CD8-positive, alpha-beta memory T cell (primary cell): ENCODE results near the gene PCDHGA4. TPM values are rescaled to one million over a fixed set of nuclear protein-coding genes. Genes with fewer than 3 reads are reported as not detected.

Experiments used
- CTCF ChIA-PET: fragments of 350-600 bp; sonication (Branson Sonifier 250); formaldehyde crosslinking; loops from one replicate; lab custom pipeline; 2021; ENCODE audit warnings: antibody characterized with exemption; lab: Charles Lee
- POLR2A ChIA-PET: fragments of 350-600 bp; sonication (Branson Sonifier 250); formaldehyde crosslinking; loops from one replicate; lab custom pipeline; 2021; ENCODE audit warnings: antibody characterized with exemption; lab: Charles Lee
- DNase-seq, 5 donors: peaks; one replicate each; pipeline versions ENCODE4 v3.0.0 to v3.0.0-alpha.2; 2020 to 2022; ENCODE audit warnings: mixed read lengths in 1 of 5
- H3K27ac ChIP-seq: one replicate; pipeline ENCODE4 v1.7.0; 2013; ENCODE audit warnings: low read depth, mild to moderate bottlenecking, low read length, moderate library complexity
- H3K27me3 ChIP-seq: 2 replicates; pipeline ENCODE4 v1.7.0; 2013; ENCODE audit warnings: low read length, mild to moderate bottlenecking; ENCODE audit not compliant: insufficient read depth, poor library complexity, severe bottlenecking
- H3K36me3 ChIP-seq: 2 replicates; pipeline ENCODE4 v1.7.0; 2013; ENCODE audit warnings: mild to moderate bottlenecking, low read length, moderate library complexity; ENCODE audit not compliant: insufficient read depth
- H3K4me1 ChIP-seq: 2 replicates; pipeline ENCODE4 v1.7.0; 2013; ENCODE audit warnings: mild to moderate bottlenecking, low read length, moderate library complexity; ENCODE audit not compliant: insufficient read depth
- H3K4me3 ChIP-seq: 2 replicates; pipeline ENCODE4 v1.7.0; 2013; ENCODE audit warnings: mild to moderate bottlenecking, low read length
- H3K9me3 ChIP-seq: 2 replicates; pipeline ENCODE4 v1.7.0; 2013; ENCODE audit warnings: mild to moderate bottlenecking, low read length
- H3K27ac Mint-ChIP-seq, 8 donors: one replicate each; pipeline ENCODE4 v1.8.0; 2020 to 2021; ENCODE audit warnings: mixed read lengths in 8 of 8, mild to moderate bottlenecking in 6 of 8, inconsistent platforms in 3 of 8, moderate library complexity in 3 of 8
- H3K27me3 Mint-ChIP-seq, 2 donors: one replicate each; pipeline ENCODE4 v1.8.0; 2020 to 2021; ENCODE audit warnings: mixed read lengths in 2 of 2, mild to moderate bottlenecking in 1 of 2, moderate library complexity in 1 of 2
- H3K36me3 Mint-ChIP-seq, 3 donors: one replicate each; pipeline ENCODE4 v1.8.0; 2020 to 2021; ENCODE audit warnings: mixed read lengths in 3 of 3, inconsistent platforms in 1 of 3, mild to moderate bottlenecking in 1 of 3
- H3K4me1 Mint-ChIP-seq, 3 donors: one replicate each; pipeline ENCODE4 v1.8.0; 2020 to 2021; ENCODE audit warnings: mixed read lengths in 3 of 3, inconsistent platforms in 1 of 3, mild to moderate bottlenecking in 1 of 3
- H3K4me3 Mint-ChIP-seq, 7 donors: one replicate each; pipeline ENCODE4 v1.8.0; 2020 to 2021; ENCODE audit warnings: mixed read lengths in 7 of 7, mild to moderate bottlenecking in 6 of 7, moderate library complexity in 4 of 7, inconsistent platforms in 2 of 7
- H3K9me3 Mint-ChIP-seq, 5 donors: one replicate each; pipeline ENCODE4 v1.8.0; 2020 to 2022; ENCODE audit warnings: mixed read lengths in 5 of 5, mild to moderate bottlenecking in 3 of 5, moderate library complexity in 2 of 5, inconsistent platforms in 1 of 5
- polyA plus RNA-seq: library from polyadenylated mRNA; unstranded; fragments of 300-500 nt; fragmentation: Illumina TruSeq; gene quantifications from one replicate; pipeline ENCODE4 v1.2.3, GENCODE V29; 2021
- total RNA-seq, 2 experiments: library from RNA; stranded (reverse); gene quantifications; one replicate each; pipeline ENCODE4 v1.2.3, GENCODE V29; 2021

The PCDHGA4 gene
- total and polyA plus RNA-seq, 3 experiments from 2014 or later: 0.09 to 0.16 TPM; not detected in 1

- Mint-ChIP-seq H3K4me1 (no peaks in the 10 kb centered on the region), H3K27ac (no peak overlapping the region), H3K36me3 (peaks cover 0 to 5% (median 3%) of the 10 kb centered on the region in 3 donors), H3K27me3 (peaks cover 57 to 62% of the 10 kb centered on the region in 2 donors), H3K4me3 (peak overlapping the region in 1 of 7 donors; percentile 54), H3K9me3 (peaks cover 14 to 56% (median 53%) of the 10 kb centered on the region in 5 donors)
- no peak for DNase-seq
- Histone ChIP-seq H3K4me1 (no peaks in the 10 kb centered on the region), H3K4me3 (no peak overlapping the region), H3K36me3 (no peaks in the 10 kb centered on the region), H3K27me3 (peaks cover 18% of the 10 kb centered on the region), H3K27ac (no peak overlapping the region), H3K9me3 (no peaks in the 10 kb centered on the region)
- CTCF ChIA-PET: no interaction called here
- POLR2A ChIA-PET: no interaction called here
These were observed 44.9 kb downstream of the PCDHGA4 start for GRCh38 chr5:141399555-141400258.

DNA sequence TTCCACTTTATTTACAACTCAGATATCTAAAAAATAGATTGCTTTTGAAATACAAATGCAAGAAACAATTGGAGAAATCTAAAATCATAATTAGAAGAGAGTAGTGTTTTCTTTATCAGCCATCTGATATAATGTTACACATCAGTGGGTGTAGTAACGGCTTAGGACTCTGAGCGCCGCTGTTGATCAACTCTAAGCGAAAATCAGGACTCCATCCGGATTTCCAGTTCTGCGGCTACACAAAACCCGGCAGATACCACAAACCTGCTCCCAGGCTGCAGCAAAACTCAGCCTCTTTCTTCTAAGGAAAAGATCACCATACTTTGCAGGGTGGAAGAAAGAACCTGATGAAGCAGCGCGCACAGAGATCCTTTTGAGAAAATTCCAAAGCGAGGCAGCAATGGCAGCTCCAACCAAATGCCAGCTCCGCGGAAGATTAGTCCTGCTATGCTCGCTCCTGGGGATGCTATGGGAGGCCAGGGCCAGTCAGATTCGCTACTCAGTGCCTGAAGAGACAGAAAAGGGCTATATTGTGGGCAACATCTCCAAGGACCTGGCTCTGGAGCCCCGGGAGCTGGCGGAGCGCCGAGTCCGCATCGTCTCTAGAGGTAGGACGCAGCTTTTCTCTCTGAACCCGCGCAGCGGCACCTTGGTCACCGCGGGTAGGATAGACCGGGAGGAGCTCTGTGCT, 47.9 kb downstream of the PCDHGA4 start, which contains the start of gene PCDHGA9:
Gene PCDHGA9, plus strand, starts transcription at position 226 of the 691 bp plus-strand sequence. Its CDS starts 175 bp downstream, at position 401.
- Mint-ChIP-seq H3K4me3 (peak within 1 kb of the TSS in 5 of 7 donors; percentile 50 to 82 (median 60)), H3K27ac (no peak within 1 kb of the TSS), H3K4me1 (no peaks in the 10 kb centered on the region), H3K36me3 (peaks cover 0 to 9% (median 3%) of the 10 kb centered on the region in 3 donors), H3K9me3 (peaks cover 17 to 59% (median 46%) of the 10 kb centered on the region in 5 donors), H3K27me3 (peaks cover 60 to 72% of the 10 kb centered on the region in 2 donors)
- no peaks in the 10 kb centered on the region for H3K9me3 ChIP-seq
- CTCF ChIA-PET: interaction anchor here (1.0 kb wide), 1 partner anchor 10 kb away, joined by 3 read pairs; the partner anchor contains the start of gene PCDHGA10
- H3K27ac ChIP-seq: no peak within 1 kb of the TSS
- POLR2A ChIA-PET: no interaction called here
- H3K4me1 ChIP-seq: no peaks in the 10 kb centered on the region
- peak within 1 kb of the TSS; percentile 13 for H3K4me3 ChIP-seq
- peaks cover 25% of the 10 kb centered on the region for H3K27me3 ChIP-seq
- DNase-seq: no peak
- no peaks in the 10 kb centered on the region for H3K36me3 ChIP-seq

DNA sequence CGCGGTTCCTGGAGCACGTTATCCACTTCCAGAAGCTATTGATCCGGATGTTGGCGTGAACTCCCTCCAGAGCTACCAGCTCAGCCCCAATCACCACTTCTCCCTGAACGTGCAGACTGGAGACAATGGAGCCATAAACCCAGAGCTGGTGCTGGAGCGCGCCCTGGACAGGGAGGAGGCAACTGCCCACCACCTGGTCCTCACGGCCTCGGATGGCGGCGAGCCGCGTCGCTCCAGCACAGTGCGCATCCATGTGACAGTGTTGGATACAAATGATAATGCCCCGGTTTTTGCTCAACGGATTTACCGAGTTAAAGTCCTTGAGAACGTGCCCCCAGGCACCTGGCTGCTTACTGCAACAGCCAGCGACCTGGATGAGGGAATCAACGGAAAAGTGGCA, 48.6 kb downstream of the PCDHGA4 start:
- Histone ChIP-seq H3K36me3 (no peaks in the 10 kb centered on the region), H3K27me3 (peaks cover 25% of the 10 kb centered on the region), H3K4me3 (no peak overlapping the region), H3K4me1 (no peaks in the 10 kb centered on the region), H3K9me3 (no peaks in the 10 kb centered on the region), H3K27ac (no peak overlapping the region)
- H3K4me1 Mint-ChIP-seq: peaks cover 0 to 2% (median 0%) of the 10 kb centered on the region in 3 donors
- peaks cover 0 to 12% (median 3%) of the 10 kb centered on the region in 3 donors for H3K36me3 Mint-ChIP-seq
- POLR2A ChIA-PET: no interaction called here
- peaks cover 17 to 64% (median 49%) of the 10 kb centered on the region in 5 donors for H3K9me3 Mint-ChIP-seq
- no peak for DNase-seq
- CTCF ChIA-PET: interaction anchor here (1.0 kb wide), 1 partner anchor 9 kb away, joined by 3 read pairs; the partner anchor contains the start of gene PCDHGA10
- no peak overlapping the region for H3K27ac Mint-ChIP-seq
- no peak overlapping the region for H3K4me3 Mint-ChIP-seq
- peaks cover 64 to 77% of the 10 kb centered on the region in 2 donors for H3K27me3 Mint-ChIP-seq

Other genes with a start within 250 kb of the PCDHGA4 start
Only the 30 nearest of the 36 such genes appear.
- not detected for gene PCDHB9, start 167.9 kb upstream of the PCDHGA4 start, total RNA-seq
- not detected for gene PCDHB9, start 167.9 kb upstream of the PCDHGA4 start, polyA plus RNA-seq
- gene PCDHB10, start 162.7 kb upstream of the PCDHGA4 start, total RNA-seq: not detected
- not detected for gene PCDHB10, start 162.7 kb upstream of the PCDHGA4 start, polyA plus RNA-seq
- gene PCDHB11, start 155.4 kb upstream of the PCDHGA4 start, total RNA-seq: not detected
- gene PCDHB11, start 155.4 kb upstream of the PCDHGA4 start, polyA plus RNA-seq: not detected
- not detected for gene PCDHB12, start 146.3 kb upstream of the PCDHGA4 start, total RNA-seq
- not detected for gene PCDHB12, start 146.3 kb upstream of the PCDHGA4 start, polyA plus RNA-seq
- gene PCDHB13, start 141.1 kb upstream of the PCDHGA4 start, total RNA-seq: under 1 TPM in 1 of 2 experiments, not detected in 1; 0.04 TPM
- not detected for gene PCDHB13, start 141.1 kb upstream of the PCDHGA4 start, polyA plus RNA-seq
- gene PCDHB14, start 131.7 kb upstream of the PCDHGA4 start, total RNA-seq: under 1 TPM in 1 of 2 experiments, not detected in 1; 0.09 TPM
- gene PCDHB14, start 131.7 kb upstream of the PCDHGA4 start, polyA plus RNA-seq: not detected
- not detected for gene PCDHB15, start 109.6 kb upstream of the PCDHGA4 start, total RNA-seq
- gene PCDHB15, start 109.6 kb upstream of the PCDHGA4 start, polyA plus RNA-seq: not detected
- under 1 TPM; 0.31 to 0.35 TPM for gene SLC25A2, start 51.0 kb upstream of the PCDHGA4 start, total RNA-seq
- gene SLC25A2, start 51.0 kb upstream of the PCDHGA4 start, polyA plus RNA-seq: not detected
- 10 to 100 TPM; 70.9 to 72.2 TPM for gene TAF7, start 34.2 kb upstream of the PCDHGA4 start, total RNA-seq
- 196 TPM for gene TAF7, start 34.2 kb upstream of the PCDHGA4 start, polyA plus RNA-seq
- gene PCDHGA1, start 24.5 kb upstream of the PCDHGA4 start, total RNA-seq: under 1 TPM; 0.07 to 0.09 TPM
- not detected for gene PCDHGA1, start 24.5 kb upstream of the PCDHGA4 start, polyA plus RNA-seq
- gene PCDHGA2, start 16.3 kb upstream of the PCDHGA4 start, total RNA-seq: under 1 TPM in 1 of 2 experiments, not detected in 1; 0.07 TPM
- gene PCDHGA2, start 16.3 kb upstream of the PCDHGA4 start, polyA plus RNA-seq: not detected
- not detected for gene PCDHGA3, start 11.2 kb upstream of the PCDHGA4 start, total RNA-seq
- gene PCDHGA3, start 11.2 kb upstream of the PCDHGA4 start, polyA plus RNA-seq: not detected
- not detected for gene PCDHGB1, start 4.9 kb upstream of the PCDHGA4 start, total RNA-seq
- gene PCDHGB1, start 4.9 kb upstream of the PCDHGA4 start, polyA plus RNA-seq: not detected
- gene PCDHGB2, start 5.0 kb downstream of the PCDHGA4 start, total RNA-seq: under 1 TPM; 0.33 to 0.40 TPM
- 0.09 TPM for gene PCDHGB2, start 5.0 kb downstream of the PCDHGA4 start, polyA plus RNA-seq
- under 1 TPM; 0.09 to 0.11 TPM for gene PCDHGA5, start 9.1 kb downstream of the PCDHGA4 start, total RNA-seq
- not detected for gene PCDHGA5, start 9.1 kb downstream of the PCDHGA4 start, polyA plus RNA-seq
- under 1 TPM; 0.18 to 0.28 TPM for gene PCDHGB3, start 15.2 kb downstream of the PCDHGA4 start, total RNA-seq
- not detected for gene PCDHGB3, start 15.2 kb downstream of the PCDHGA4 start, polyA plus RNA-seq
- under 1 TPM; 0.15 to 0.22 TPM for gene PCDHGA6, start 18.9 kb downstream of the PCDHGA4 start, total RNA-seq
- gene PCDHGA6, start 18.9 kb downstream of the PCDHGA4 start, polyA plus RNA-seq: 0.06 TPM
- under 1 TPM in 1 of 2 experiments, not detected in 1; 0.09 TPM for gene PCDHGA7, start 27.7 kb downstream of the PCDHGA4 start, total RNA-seq
- not detected for gene PCDHGA7, start 27.7 kb downstream of the PCDHGA4 start, polyA plus RNA-seq
- under 1 TPM in 1 of 2 experiments, not detected in 1; 0.13 TPM for gene PCDHGB4, start 32.7 kb downstream of the PCDHGA4 start, total RNA-seq
- gene PCDHGB4, start 32.7 kb downstream of the PCDHGA4 start, polyA plus RNA-seq: 0.08 TPM
- under 1 TPM in 1 of 2 experiments, not detected in 1; 0.04 TPM for gene PCDHGA8, start 37.6 kb downstream of the PCDHGA4 start, total RNA-seq
- not detected for gene PCDHGA8, start 37.6 kb downstream of the PCDHGA4 start, polyA plus RNA-seq
- under 1 TPM; 0.22 to 0.27 TPM for gene PCDHGB5, start 42.9 kb downstream of the PCDHGA4 start, total RNA-seq
- gene PCDHGB5, start 42.9 kb downstream of the PCDHGA4 start, polyA plus RNA-seq: 0.14 TPM
- gene PCDHGA9, start 47.8 kb downstream of the PCDHGA4 start, total RNA-seq: under 1 TPM in 1 of 2 experiments, not detected in 1; 0.09 TPM
- not detected for gene PCDHGA9, start 47.8 kb downstream of the PCDHGA4 start, polyA plus RNA-seq
- under 1 TPM; 0.11 to 0.13 TPM for gene PCDHGB6, start 53.0 kb downstream of the PCDHGA4 start, total RNA-seq
- 0.25 TPM for gene PCDHGB6, start 53.0 kb downstream of the PCDHGA4 start, polyA plus RNA-seq
- gene PCDHGA10, start 58.0 kb downstream of the PCDHGA4 start, total RNA-seq: under 1 TPM; 0.16 to 0.20 TPM
- 0.07 TPM for gene PCDHGA10, start 58.0 kb downstream of the PCDHGA4 start, polyA plus RNA-seq
- gene PCDHGB7, start 62.7 kb downstream of the PCDHGA4 start, total RNA-seq: under 1 TPM in 1 of 2 experiments, not detected in 1; 0.11 TPM
- gene PCDHGB7, start 62.7 kb downstream of the PCDHGA4 start, polyA plus RNA-seq: not detected
- gene PCDHGA11, start 66.0 kb downstream of the PCDHGA4 start, total RNA-seq: under 1 TPM in 1 of 2 experiments, not detected in 1; 0.13 TPM
- 0.09 TPM for gene PCDHGA11, start 66.0 kb downstream of the PCDHGA4 start, polyA plus RNA-seq
- gene PCDHGA12, start 75.5 kb downstream of the PCDHGA4 start, total RNA-seq: under 1 TPM in 1 of 2 experiments, not detected in 1; 0.09 TPM
- gene PCDHGA12, start 75.5 kb downstream of the PCDHGA4 start, polyA plus RNA-seq: not detected
- under 1 TPM; 0.11 to 0.15 TPM for gene PCDHGC3, start 120.9 kb downstream of the PCDHGA4 start, total RNA-seq
- not detected for gene PCDHGC3, start 120.9 kb downstream of the PCDHGA4 start, polyA plus RNA-seq
- not detected for gene PCDHGC4, start 130.0 kb downstream of the PCDHGA4 start, total RNA-seq
- not detected for gene PCDHGC4, start 130.0 kb downstream of the PCDHGA4 start, polyA plus RNA-seq
- not detected for gene PCDHGC5, start 134.1 kb downstream of the PCDHGA4 start, total RNA-seq
- gene PCDHGC5, start 134.1 kb downstream of the PCDHGA4 start, polyA plus RNA-seq: not detected